HUES48 (cell line): Measurements from ENCODE around the gene HCAR3.
A peak's percentile ranks its signal among the peaks of the same experiment; 100 is the strongest.
"Not testable (repeated sequence)": the region's sequence is repeated elsewhere in the genome, so short reads cannot be mapped to it uniquely, and the experiment has no call there.

Source experiments
- H3K27ac ChIP-seq: one replicate; pipeline ENCODE4 v1.7.0; 2013; ENCODE audit warnings: low read depth, low read length, inconsistent platforms
- H3K27me3 ChIP-seq: 2 replicates; pipeline ENCODE4 v1.6.1; 2013; ENCODE audit warnings: mild to moderate bottlenecking, low read length; ENCODE audit not compliant: control insufficient read depth, insufficient read depth
- H3K36me3 ChIP-seq: 2 replicates; pipeline ENCODE4 v1.6.1; 2013; ENCODE audit warnings: low read length; ENCODE audit not compliant: control insufficient read depth, insufficient read depth
- H3K4me1 ChIP-seq: 2 replicates; pipeline ENCODE4 v1.6.1; 2013; ENCODE audit warnings: mild to moderate bottlenecking, low read length; ENCODE audit not compliant: control insufficient read depth, insufficient read depth
- H3K4me3 ChIP-seq: 2 replicates; pipeline ENCODE4 v1.5.1; 2013; ENCODE audit warnings: mild to moderate bottlenecking, low read depth, low read length
- H3K9ac ChIP-seq: 2 replicates; pipeline ENCODE4 v1.6.1; 2013; ENCODE audit warnings: mild to moderate bottlenecking, low read depth, low read length, moderate library complexity
- H3K9me3 ChIP-seq: 2 replicates; pipeline ENCODE4 v1.6.1; 2013; ENCODE audit warnings: low read length; ENCODE audit not compliant: control insufficient read depth, insufficient read depth

The HCAR3 gene

DNA sequence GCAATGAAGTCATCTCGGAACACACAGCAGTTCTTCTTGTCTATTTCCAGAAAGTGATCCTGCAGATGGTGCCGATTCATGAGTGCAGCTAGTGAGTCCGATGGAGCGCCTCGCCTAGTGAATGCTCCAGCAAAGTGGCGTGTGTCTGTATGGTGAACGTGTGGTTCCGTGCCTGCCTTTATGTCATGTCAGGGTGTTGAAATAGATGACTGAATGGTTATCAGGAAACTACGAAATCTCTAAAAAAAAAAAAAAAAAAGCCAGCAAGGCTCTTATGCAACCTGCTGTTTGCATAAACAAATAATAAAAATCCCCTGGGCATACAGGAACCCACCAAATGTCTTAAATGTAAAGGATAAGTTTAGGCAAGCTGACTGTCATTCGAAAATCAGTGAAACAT is at the start of gene HCAR3:
HCAR3 (minus strand) TSS at position 154 of the 400 bp plus-strand sequence; CDS start at position 80, 74 bp downstream.
- H3K4me1 ChIP-seq, H3K9ac ChIP-seq, H3K27me3 ChIP-seq, H3K9me3 ChIP-seq, H3K36me3 ChIP-seq, H3K4me3 ChIP-seq, H3K27ac ChIP-seq: not testable (repeated sequence)

- H3K9ac ChIP-seq: no peak overlapping the region
- no peaks in the 10 kb centered on the region for H3K27me3 ChIP-seq
- peaks cover 7% of the 10 kb centered on the region; the same call in 1 of the 2 replicates for H3K4me1 ChIP-seq
- H3K4me3 ChIP-seq: no peak overlapping the region
- H3K9me3 ChIP-seq: no peaks in the 10 kb centered on the region
- H3K27ac ChIP-seq: no peak overlapping the region
- peaks cover 86% of the 10 kb centered on the region for H3K36me3 ChIP-seq
Measured at GRCh38 chr12:122757568-122757967, 41.0 kb upstream of the HCAR3 start.

GRCh38 chr12:122754790-122755189 is 38.2 kb upstream of the HCAR3 start:
- Histone ChIP-seq H3K27ac (no peak overlapping the region), H3K4me1 (peaks cover 13% of the 10 kb centered on the region), H3K4me3 (no peak overlapping the region), H3K9ac (no peak overlapping the region), H3K9me3 (no peaks in the 10 kb centered on the region), H3K27me3 (no peaks in the 10 kb centered on the region), H3K36me3 (peaks cover 61% of the 10 kb centered on the region)

- peaks cover 18% of the 10 kb centered on the region for H3K4me1 ChIP-seq
- peaks cover 47% of the 10 kb centered on the region for H3K36me3 ChIP-seq
- H3K9me3 ChIP-seq: no peaks in the 10 kb centered on the region
- H3K27me3 ChIP-seq: no peaks in the 10 kb centered on the region
- peak overlapping the region; percentile 92 for H3K9ac ChIP-seq
- peak overlapping the region; percentile 92 for H3K4me3 ChIP-seq
- H3K27ac ChIP-seq: peak overlapping the region; percentile 91
Measured at GRCh38 chr12:122753319-122753650, 36.7 kb upstream of the HCAR3 start.

DNA sequence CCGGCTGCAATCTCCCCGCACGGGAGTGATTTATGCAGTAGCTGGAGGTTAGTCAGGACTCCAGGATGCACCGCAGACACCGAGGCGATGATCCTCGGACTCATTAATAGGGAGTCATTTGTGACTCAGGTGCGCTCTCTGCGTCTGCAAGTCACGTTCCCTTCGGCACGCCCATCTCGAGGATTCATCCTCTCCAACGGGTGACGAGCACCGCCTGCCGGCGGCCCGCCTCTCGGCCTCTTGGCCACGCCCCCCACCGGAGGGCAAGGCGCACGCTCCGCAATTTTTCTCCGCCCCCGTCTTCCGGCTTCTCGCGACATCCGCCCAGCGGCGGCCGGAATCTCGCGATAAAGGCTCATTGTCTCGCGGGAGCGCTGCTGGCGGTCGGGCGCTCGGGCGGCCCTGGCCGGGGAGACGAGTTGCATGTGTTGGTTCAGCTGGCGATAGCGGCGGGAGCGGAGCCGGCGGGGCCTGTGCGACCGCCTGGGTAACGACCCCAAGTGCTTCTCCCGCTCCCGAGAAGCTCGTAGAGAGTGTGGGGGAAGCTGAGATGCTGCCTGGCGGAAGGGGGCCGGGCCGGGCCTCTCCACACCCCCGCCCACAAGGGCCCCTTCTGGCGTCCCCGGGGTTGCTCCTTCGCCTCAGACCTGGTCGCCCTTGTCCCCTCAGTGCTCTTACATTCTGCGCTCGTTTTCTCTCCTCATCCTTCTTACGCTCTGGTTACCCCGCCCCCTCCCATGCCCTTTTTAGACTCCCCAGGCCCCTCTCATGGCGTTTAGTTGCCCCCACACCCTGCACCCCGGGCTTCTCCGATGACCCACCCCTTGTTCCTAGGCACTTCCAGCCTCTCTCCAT is 36.1 kb upstream of the HCAR3 start, which contains the start of gene DENR:
DENR (plus strand) TSS at position 361 of the 855 bp plus-strand sequence. CDS start 878 bp downstream, outside the sequence.
- Histone ChIP-seq H3K4me3 (peak within 1 kb of the TSS; percentile 92), H3K4me1 (peaks cover 18% of the 10 kb centered on the region), H3K9ac (peak within 1 kb of the TSS; percentile 92), H3K27ac (peak within 1 kb of the TSS; percentile 95), H3K9me3 (no peaks in the 10 kb centered on the region), H3K27me3 (no peaks in the 10 kb centered on the region), H3K36me3 (peaks cover 41% of the 10 kb centered on the region)

GRCh38 chr12:122750781-122751515 is 34.3 kb upstream of the HCAR3 start:
- Histone ChIP-seq H3K4me3 (peak overlapping the region; percentile 48), H3K4me1 (peaks cover 18% of the 10 kb centered on the region), H3K36me3 (peaks cover 25% of the 10 kb centered on the region), H3K9ac (peak overlapping the region; percentile 64), H3K27ac (peak overlapping the region; percentile 95)
- not testable (repeated sequence) for H3K9me3 ChIP-seq, H3K27me3 ChIP-seq

GRCh38 chr12:122749569-122750332 is 33.1 kb upstream of the HCAR3 start:
- H3K9ac ChIP-seq: no peak overlapping the region
- H3K4me3 ChIP-seq: no peak overlapping the region
- H3K36me3 ChIP-seq: peaks cover 15% of the 10 kb centered on the region
- no peaks in the 10 kb centered on the region for H3K27me3 ChIP-seq
- H3K27ac ChIP-seq: peak overlapping the region; percentile 18
- no peaks in the 10 kb centered on the region for H3K9me3 ChIP-seq
- H3K4me1 ChIP-seq: peaks cover 18% of the 10 kb centered on the region

DNA sequence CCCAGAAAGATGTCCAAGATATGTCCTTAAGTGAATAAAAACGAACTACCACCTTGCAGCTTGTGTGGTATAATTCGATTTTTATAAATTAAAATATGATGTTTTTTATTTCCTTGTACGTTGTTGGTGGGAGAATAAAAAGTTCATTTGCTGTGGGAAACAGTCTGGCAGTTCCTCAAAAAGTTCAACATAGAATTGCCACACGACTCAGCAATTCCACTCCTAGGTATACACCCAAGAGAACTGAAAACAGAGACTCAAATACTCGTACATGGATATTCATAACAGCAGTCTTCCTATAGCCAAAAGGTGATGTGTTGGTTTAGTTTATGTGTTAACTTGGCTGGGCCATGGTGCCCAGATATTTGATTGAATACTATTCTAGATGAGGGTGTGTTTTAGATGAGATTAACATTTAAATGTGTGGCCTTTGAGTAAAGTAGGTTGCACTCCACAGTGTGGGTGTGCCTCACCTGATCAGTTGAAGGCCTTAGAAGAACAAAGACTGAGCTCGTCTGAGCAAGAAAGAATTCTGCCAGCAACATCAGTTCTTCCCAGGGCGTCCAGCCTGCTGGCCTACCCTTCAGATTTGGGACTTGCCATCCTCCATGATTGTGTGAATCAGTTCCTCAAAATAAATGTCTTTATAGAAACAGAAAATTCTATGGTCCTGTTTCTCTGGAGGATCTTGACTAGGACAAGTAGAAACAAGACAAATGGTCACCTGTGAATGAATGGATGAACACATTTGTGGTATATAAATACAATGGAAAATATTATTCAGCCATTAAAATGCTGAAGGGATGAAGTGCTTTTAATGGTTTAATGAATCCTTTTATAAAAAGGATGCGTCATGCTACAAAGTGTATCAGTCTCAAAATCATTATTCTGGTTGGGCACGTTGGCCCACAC is 30.9 kb upstream of the HCAR3 start:
- H3K4me3 ChIP-seq: no peak overlapping the region
- no peaks in the 10 kb centered on the region for H3K27me3 ChIP-seq
- no peaks in the 10 kb centered on the region for H3K9me3 ChIP-seq
- H3K27ac ChIP-seq: no peak overlapping the region
- H3K9ac ChIP-seq: no peak overlapping the region
- H3K36me3 ChIP-seq: no peaks in the 10 kb centered on the region
- peaks cover 12% of the 10 kb centered on the region for H3K4me1 ChIP-seq

DNA sequence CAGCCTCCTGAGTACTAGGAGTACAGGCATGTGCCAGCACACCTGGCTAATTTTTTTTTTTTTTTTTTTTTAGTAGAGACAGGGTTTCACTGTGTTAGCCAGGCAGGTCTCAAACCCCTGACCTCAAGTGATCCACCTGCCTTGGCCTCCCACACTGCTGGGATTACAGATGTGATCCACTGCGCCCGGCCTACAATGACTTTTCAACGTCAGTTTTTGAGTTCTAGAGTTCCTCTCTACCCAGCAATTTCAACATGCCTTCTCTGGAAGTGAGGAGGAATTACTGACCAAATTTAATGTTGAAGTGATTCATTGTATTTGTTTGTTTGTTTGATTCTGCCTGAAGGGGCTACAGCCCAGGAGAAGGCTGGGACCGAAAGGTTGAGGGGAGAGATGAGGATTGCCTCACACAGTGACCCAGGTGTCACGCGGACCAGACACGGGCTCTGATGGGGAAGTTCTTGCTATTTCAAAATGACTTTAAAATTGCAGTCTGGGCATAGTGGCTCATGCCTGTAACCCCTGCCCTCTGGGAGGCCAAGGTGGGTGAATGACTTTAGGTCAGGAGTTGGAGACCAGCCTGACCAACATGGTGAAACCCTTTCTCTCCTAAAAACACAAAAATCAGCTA is 27.4 kb upstream of the HCAR3 start:
- Histone ChIP-seq H3K9ac (no peak overlapping the region), H3K27ac (no peak overlapping the region), H3K4me1 (no peaks in the 10 kb centered on the region), H3K36me3 (no peaks in the 10 kb centered on the region), H3K4me3 (no peak overlapping the region), H3K27me3 (no peaks in the 10 kb centered on the region), H3K9me3 (no peaks in the 10 kb centered on the region)

- Histone ChIP-seq H3K4me3 (no peak overlapping the region), H3K27me3 (no peaks in the 10 kb centered on the region), H3K27ac (no peak overlapping the region), H3K9me3 (no peaks in the 10 kb centered on the region; the same call in 1 of the 2 replicates), H3K9ac (no peak overlapping the region), H3K4me1 (no peaks in the 10 kb centered on the region), H3K36me3 (no peaks in the 10 kb centered on the region)
Measured at GRCh38 chr12:122740351-122740750, 23.7 kb upstream of the HCAR3 start.
